Measurements from ENCODE around the gene TLR5. TPM values are rescaled to one million over a fixed set of nuclear protein-coding genes. Genes with fewer than 3 reads are reported as not detected.

Gene TLR5
- total RNA-seq, 1 experiment from 2014 or later, result 0.21 TPM

DNA sequence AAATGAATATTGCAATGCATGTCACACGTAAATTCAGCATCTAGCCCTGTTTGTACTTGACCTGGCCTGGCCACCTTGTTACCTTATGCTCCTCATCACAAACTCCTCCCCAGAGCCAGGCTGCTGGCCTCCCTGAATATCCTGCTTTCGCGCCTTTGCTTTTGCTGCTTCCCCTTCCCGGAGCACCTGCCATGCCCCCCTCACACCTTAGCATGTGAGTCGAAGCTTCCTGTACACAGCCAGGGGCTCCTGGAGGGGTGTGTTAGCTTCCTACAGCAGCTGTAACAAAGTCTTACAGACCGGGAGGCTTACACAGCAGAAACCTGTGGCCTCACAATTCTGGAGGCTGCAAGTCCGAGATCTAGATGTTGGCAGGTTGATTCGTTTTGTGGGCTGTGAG lies 60.1 kb downstream of the TLR5 start:
- TF ChIP-seq, protein P1, sequence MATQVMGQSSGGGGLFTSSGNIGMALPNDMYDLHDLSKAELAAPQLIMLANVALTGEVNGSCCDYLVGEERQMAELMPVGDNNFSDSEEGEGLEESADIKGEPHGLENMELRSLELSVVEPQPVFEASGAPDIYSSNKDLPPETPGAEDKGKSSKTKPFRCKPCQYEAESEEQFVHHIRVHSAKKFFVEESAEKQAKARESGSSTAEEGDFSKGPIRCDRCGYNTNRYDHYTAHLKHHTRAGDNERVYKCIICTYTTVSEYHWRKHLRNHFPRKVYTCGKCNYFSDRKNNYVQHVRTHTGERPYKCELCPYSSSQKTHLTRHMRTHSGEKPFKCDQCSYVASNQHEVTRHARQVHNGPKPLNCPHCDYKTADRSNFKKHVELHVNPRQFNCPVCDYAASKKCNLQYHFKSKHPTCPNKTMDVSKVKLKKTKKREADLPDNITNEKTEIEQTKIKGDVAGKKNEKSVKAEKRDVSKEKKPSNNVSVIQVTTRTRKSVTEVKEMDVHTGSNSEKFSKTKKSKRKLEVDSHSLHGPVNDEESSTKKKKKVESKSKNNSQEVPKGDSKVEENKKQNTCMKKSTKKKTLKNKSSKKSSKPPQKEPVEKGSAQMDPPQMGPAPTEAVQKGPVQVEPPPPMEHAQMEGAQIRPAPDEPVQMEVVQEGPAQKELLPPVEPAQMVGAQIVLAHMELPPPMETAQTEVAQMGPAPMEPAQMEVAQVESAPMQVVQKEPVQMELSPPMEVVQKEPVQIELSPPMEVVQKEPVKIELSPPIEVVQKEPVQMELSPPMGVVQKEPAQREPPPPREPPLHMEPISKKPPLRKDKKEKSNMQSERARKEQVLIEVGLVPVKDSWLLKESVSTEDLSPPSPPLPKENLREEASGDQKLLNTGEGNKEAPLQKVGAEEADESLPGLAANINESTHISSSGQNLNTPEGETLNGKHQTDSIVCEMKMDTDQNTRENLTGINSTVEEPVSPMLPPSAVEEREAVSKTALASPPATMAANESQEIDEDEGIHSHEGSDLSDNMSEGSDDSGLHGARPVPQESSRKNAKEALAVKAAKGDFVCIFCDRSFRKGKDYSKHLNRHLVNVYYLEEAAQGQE (IDR thresholded peaks at IDR 0.05; ENCODE audit: insufficient read depth in 1 of 2, low read depth in 2 of 2, low read length in 1 of 2), result no peak
- TF ChIP-seq SIN3A (IDR thresholded peaks at IDR 0.05; ENCODE audit: borderline replicate concordance, insufficient read depth, low read depth, low read length), result no peak
- TF ChIP-seq TCF7L2 (IDR thresholded peaks at IDR 0.05; ENCODE audit: low read depth, low read length), result no peak
- no peak for DNase-seq (ENCODE audit: low read depth, low spot score)
- Histone ChIP-seq H3K36me3 (ENCODE audit: control insufficient read depth, insufficient read depth, low read length) (no peaks in the 10 kb centered on the region), H3K27me3 (ENCODE audit: control insufficient read depth, insufficient read depth, low read length) (no peaks in the 10 kb centered on the region), H3K4me3 (ENCODE audit: low read depth in 2 of 2, low read length in 2 of 2) (no peak overlapping the region), H3K4me1 (ENCODE audit: control insufficient read depth, insufficient read depth, low read length) (no peaks in the 10 kb centered on the region), H3K9me3 (ENCODE audit: control insufficient read depth, insufficient read depth, low read depth, low read length) (no peaks in the 10 kb centered on the region), H3K27ac (ENCODE audit: low read length) (no peak overlapping the region)
- ChIA-PET CTCF (no interaction called here), POLR2A (no interaction called here)
- intact Hi-C loops (cut with micrococcal nuclease; ENCODE audit: unreplicated experiment), result loop anchor here (5.0 kb wide), 1 partner anchor 346 kb away; the partner anchor contains the start of gene FAM177B
- no TSS peak for BruUV-seq (replicated peaks)
- in situ Hi-C loops (cut with HindIII; ENCODE audit: low pct_unique_long_range_greater_than_20kb, low sequenced_read_pairs), result loop anchor here (25.0 kb wide), 1 partner anchor 346 kb away; the partner anchor contains the start of gene FAM177B
- ATAC-seq, result no peak

DNA sequence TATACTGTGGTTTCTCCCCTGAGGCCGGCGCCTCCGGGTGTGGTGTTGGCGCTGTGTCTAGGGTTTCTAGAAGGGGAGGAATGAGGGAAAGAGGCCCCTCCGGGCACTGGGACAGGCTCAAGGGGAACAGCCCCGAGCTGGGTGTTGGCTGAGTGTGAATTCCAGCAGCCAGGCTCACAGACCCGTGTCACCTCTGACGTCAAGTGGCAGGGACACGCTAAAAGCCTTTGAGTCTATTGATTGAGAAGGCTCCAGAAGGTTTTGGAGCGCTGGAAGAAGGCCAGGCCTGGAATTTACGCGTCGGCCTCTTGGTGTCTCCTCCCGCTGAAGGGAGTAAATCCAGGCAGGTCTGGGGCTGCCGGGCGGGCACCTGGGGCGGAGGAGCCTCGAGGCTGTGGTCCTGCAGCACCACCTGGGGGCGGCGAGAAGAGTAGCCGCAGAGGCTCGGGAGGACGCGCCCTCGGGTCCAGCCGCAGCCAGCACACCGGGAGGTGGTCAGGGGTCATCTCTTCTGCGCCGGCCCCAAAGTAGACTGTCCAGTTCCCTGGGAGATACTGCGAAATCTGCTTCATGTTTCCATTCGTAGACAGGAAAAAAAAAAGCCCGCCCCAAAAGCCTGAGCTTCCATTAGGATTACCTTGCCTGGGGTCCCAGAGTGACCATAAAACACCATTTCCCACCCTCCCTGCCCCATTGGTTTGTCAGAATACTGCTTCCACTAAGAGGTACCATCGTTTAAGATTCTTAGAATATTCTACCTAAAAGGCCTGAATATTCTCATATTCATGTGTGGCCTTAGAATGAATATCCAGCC lies 61.7 kb downstream of the TLR5 start:
- Histone ChIP-seq H3K4me1 (ENCODE audit: control insufficient read depth, insufficient read depth, low read length) (no peaks in the 10 kb centered on the region), H3K27me3 (ENCODE audit: control insufficient read depth, insufficient read depth, low read length) (0 out of 2 replicates have a peak, but pooled peaks cover 2% of the 10 kb centered on the region), H3K36me3 (ENCODE audit: control insufficient read depth, insufficient read depth, low read length) (no peaks in the 10 kb centered on the region), H3K27ac (ENCODE audit: low read length) (0 out of 2 replicates have a peak overlapping the region, but pooled peaks have one; percentile 34), H3K4me3 (ENCODE audit: low read depth in 2 of 2, low read length in 2 of 2) (peak overlapping the region; percentile 37 to 46), H3K9me3 (ENCODE audit: control insufficient read depth, insufficient read depth, low read depth, low read length) (no peaks in the 10 kb centered on the region)
- ChIA-PET POLR2A (no interaction called here), CTCF (interaction anchor here (1.1 to 1.6 kb wide), 2 partner anchors 9 to 341 kb away, joined by 3 to 6 read pairs; no protein-coding TSS in a partner anchor)
- DNase-seq (ENCODE audit: low read depth, low spot score), result peak; percentile 96
- TF ChIP-seq, protein P2, sequence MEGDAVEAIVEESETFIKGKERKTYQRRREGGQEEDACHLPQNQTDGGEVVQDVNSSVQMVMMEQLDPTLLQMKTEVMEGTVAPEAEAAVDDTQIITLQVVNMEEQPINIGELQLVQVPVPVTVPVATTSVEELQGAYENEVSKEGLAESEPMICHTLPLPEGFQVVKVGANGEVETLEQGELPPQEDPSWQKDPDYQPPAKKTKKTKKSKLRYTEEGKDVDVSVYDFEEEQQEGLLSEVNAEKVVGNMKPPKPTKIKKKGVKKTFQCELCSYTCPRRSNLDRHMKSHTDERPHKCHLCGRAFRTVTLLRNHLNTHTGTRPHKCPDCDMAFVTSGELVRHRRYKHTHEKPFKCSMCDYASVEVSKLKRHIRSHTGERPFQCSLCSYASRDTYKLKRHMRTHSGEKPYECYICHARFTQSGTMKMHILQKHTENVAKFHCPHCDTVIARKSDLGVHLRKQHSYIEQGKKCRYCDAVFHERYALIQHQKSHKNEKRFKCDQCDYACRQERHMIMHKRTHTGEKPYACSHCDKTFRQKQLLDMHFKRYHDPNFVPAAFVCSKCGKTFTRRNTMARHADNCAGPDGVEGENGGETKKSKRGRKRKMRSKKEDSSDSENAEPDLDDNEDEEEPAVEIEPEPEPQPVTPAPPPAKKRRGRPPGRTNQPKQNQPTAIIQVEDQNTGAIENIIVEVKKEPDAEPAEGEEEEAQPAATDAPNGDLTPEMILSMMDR (IDR thresholded peaks at IDR 0.05), result peak; percentile 99
- TF ChIP-seq, protein P1 (IDR thresholded peaks at IDR 0.05; ENCODE audit: insufficient read depth in 1 of 2, low read depth in 2 of 2, low read length in 1 of 2), result no peak
- in situ Hi-C loops (cut with HindIII; ENCODE audit: low pct_unique_long_range_greater_than_20kb, low sequenced_read_pairs), result loop anchor here (25.0 kb wide), 1 partner anchor 344 kb away; the partner anchor contains the start of gene FAM177B
- BruUV-seq (replicated peaks), result no TSS peak
- intact Hi-C loops (cut with micrococcal nuclease; ENCODE audit: unreplicated experiment), result loop anchor here (1.0 to 5.0 kb wide), 2 partner anchors 289 to 344 kb away; partner anchors contain the start of gene FAM177B
- peak; percentile 98 for ATAC-seq

Data from Panc1 (cell line).